Measurements from ENCODE around the gene KDM2B. TPM values are rescaled to one million over a fixed set of nuclear protein-coding genes. Genes with fewer than 3 reads are reported as not detected.

KDM2B gene
- polyA plus RNA-seq, 1 of the 3 experiments (the other 2 are of a cell fraction), result 11.5 TPM

GRCh38 chr12:121602766-121603165 lies 21.9 kb upstream of the KDM2B start:
- ChIA-PET POLR2A (no interaction called here), CTCF (no interaction called here)
- 95% methylated on average over 6 of the region's 6 CpGs for WGBS (ENCODE audit: low lambda C conversion rate)
- Histone ChIP-seq H3K9me2 (no peaks in the 10 kb centered on the region), H3K9me3 (no peaks in the 10 kb centered on the region), H2AFZ (ENCODE audit: low read depth) (no peak overlapping the region), H3K27ac (ENCODE audit: low read depth in 2 of 2, low read length in 1 of 2) (no peak overlapping the region), H3K9ac (no peak overlapping the region), H4K20me1 (ENCODE audit: insufficient read depth) (no peaks in the 10 kb centered on the region), H3K36me3 (replicated peaks in 1 of 2; ENCODE audit: control insufficient read depth in 1 of 2, insufficient read depth in 2 of 2, low read length in 1 of 2) (no peaks in the 10 kb centered on the region), H3F3A (replicated peaks; ENCODE audit: insufficient read depth) (peaks cover 4% of the 10 kb centered on the region), H3K27me3 (ENCODE audit: insufficient read depth) (no peaks in the 10 kb centered on the region), H3K79me2 (ENCODE audit: insufficient read depth) (no peaks in the 10 kb centered on the region), H3K4me1 (ENCODE audit: control insufficient read depth in 1 of 2, insufficient read depth in 2 of 2, low read depth in 1 of 2, low read length in 1 of 2) (no peaks in the 10 kb centered on the region), H3K4me3 (ENCODE audit: low read depth in 2 of 2, low read length in 1 of 2) (no peak overlapping the region), H3K4me2 (no peak overlapping the region)
- TF ChIP-seq EP300 (IDR thresholded peaks at IDR 0.05; ENCODE audit: borderline replicate concordance in 1 of 2, low read depth in 1 of 2, low read length in 1 of 2) (no peak), ZBTB33 (IDR thresholded peaks at IDR 0.05; ENCODE audit: borderline replicate concordance, low read depth) (no peak), MEF2A (IDR thresholded peaks at IDR 0.05; ENCODE audit: borderline replicate concordance, low read depth) (no peak), POLR2AphosphoS5 (IDR thresholded peaks at IDR 0.05; ENCODE audit: low read depth, low read length) (no peak), MXI1 (IDR thresholded peaks at IDR 0.05; ENCODE audit: low read depth, low read length) (no peak), NRF1 (IDR thresholded peaks at IDR 0.05; ENCODE audit: low read depth, low read length) (no peak), RAD21 (IDR thresholded peaks at IDR 0.05; ENCODE audit: low read length) (no peak), GABPA (IDR thresholded peaks at IDR 0.05; ENCODE audit: low read depth) (no peak), YY1 (IDR thresholded peaks at IDR 0.05; ENCODE audit: low read depth) (no peak), FOSL2 (IDR thresholded peaks at IDR 0.05; ENCODE audit: borderline replicate concordance, low read depth) (no peak), USF2 (IDR thresholded peaks at IDR 0.05; ENCODE audit: borderline replicate concordance, low read depth, low read length) (no peak), NFIC (IDR thresholded peaks at IDR 0.05; ENCODE audit: borderline replicate concordance) (no peak)
- TF ChIP-seq, protein P1, sequence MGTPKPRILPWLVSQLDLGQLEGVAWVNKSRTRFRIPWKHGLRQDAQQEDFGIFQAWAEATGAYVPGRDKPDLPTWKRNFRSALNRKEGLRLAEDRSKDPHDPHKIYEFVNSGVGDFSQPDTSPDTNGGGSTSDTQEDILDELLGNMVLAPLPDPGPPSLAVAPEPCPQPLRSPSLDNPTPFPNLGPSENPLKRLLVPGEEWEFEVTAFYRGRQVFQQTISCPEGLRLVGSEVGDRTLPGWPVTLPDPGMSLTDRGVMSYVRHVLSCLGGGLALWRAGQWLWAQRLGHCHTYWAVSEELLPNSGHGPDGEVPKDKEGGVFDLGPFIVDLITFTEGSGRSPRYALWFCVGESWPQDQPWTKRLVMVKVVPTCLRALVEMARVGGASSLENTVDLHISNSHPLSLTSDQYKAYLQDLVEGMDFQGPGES (IDR thresholded peaks at IDR 0.05; ENCODE audit: low read depth, low read length), result no peak
- no peak for DNase-seq

GRCh38 chr12:121600702-121601336 lies 20.0 kb upstream of the KDM2B start:
- Histone ChIP-seq H3F3A (replicated peaks; ENCODE audit: insufficient read depth) (peaks cover 4% of the 10 kb centered on the region), H2AFZ (ENCODE audit: low read depth) (no peak overlapping the region), H3K4me3 (ENCODE audit: low read depth in 2 of 2, low read length in 1 of 2) (no peak overlapping the region), H3K79me2 (ENCODE audit: insufficient read depth) (no peaks in the 10 kb centered on the region), H3K27ac (ENCODE audit: low read depth in 2 of 2, low read length in 1 of 2) (no peak overlapping the region), H3K36me3 (replicated peaks in 1 of 2; ENCODE audit: control insufficient read depth in 1 of 2, insufficient read depth in 2 of 2, low read length in 1 of 2) (no peaks in the 10 kb centered on the region), H3K9me3 (no peaks in the 10 kb centered on the region), H3K4me2 (no peak overlapping the region), H3K9ac (no peak overlapping the region), H3K9me2 (no peaks in the 10 kb centered on the region), H4K20me1 (ENCODE audit: insufficient read depth) (no peaks in the 10 kb centered on the region), H3K27me3 (ENCODE audit: insufficient read depth) (no peaks in the 10 kb centered on the region), H3K4me1 (ENCODE audit: control insufficient read depth in 1 of 2, insufficient read depth in 2 of 2, low read depth in 1 of 2, low read length in 1 of 2) (no peaks in the 10 kb centered on the region)
- ChIA-PET CTCF (no interaction called here), POLR2A (no interaction called here)
- 86% methylated on average over 6 of the region's 6 CpGs for WGBS (ENCODE audit: low lambda C conversion rate)
- no peak for DNase-seq
- no peak for TF ChIP-seq NFIC (IDR thresholded peaks at IDR 0.05; ENCODE audit: borderline replicate concordance)
- TF ChIP-seq YY1 (IDR thresholded peaks at IDR 0.05; ENCODE audit: low read depth), result no peak
- TF ChIP-seq RXRA (IDR thresholded peaks at IDR 0.05; ENCODE audit: borderline replicate concordance, low read depth), result no peak
- TF ChIP-seq CHD2 (IDR thresholded peaks at IDR 0.05; ENCODE audit: low read length, partially characterized antibody), result no peak
- no peak for TF ChIP-seq SMC3 (IDR thresholded peaks at IDR 0.05; ENCODE audit: low read depth, low read length)
- TF ChIP-seq PBX3 (IDR thresholded peaks at IDR 0.05), result no peak
- TF ChIP-seq CTCF (IDR thresholded peaks at IDR 0.05), result no peak
- TF ChIP-seq MAX (IDR thresholded peaks at IDR 0.05; ENCODE audit: low read depth), result no peak

Data from SK-N-SH (cell line).